ENCODE results near the gene SLC25A17.

DNA sequence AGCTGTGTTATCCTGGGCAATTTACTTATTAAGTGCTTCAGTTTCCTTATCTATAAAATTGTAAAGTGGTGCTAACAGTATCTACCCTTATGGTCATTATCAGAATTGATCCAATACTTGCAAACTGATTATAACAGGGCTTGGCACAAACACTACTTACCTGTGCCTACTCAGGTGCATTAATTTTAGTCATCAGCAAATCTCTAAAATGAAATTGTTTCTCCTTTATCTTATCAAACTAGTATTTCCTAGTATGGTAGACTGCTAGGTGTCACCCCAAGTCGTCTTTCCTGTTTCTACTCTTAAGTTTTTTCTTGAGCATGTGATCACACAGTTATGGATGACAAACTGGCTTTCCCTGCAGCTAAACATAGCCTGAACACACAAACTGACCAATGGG is 4.3 kb upstream of the SLC25A17 start:
- TF ChIP-seq, protein P1, sequence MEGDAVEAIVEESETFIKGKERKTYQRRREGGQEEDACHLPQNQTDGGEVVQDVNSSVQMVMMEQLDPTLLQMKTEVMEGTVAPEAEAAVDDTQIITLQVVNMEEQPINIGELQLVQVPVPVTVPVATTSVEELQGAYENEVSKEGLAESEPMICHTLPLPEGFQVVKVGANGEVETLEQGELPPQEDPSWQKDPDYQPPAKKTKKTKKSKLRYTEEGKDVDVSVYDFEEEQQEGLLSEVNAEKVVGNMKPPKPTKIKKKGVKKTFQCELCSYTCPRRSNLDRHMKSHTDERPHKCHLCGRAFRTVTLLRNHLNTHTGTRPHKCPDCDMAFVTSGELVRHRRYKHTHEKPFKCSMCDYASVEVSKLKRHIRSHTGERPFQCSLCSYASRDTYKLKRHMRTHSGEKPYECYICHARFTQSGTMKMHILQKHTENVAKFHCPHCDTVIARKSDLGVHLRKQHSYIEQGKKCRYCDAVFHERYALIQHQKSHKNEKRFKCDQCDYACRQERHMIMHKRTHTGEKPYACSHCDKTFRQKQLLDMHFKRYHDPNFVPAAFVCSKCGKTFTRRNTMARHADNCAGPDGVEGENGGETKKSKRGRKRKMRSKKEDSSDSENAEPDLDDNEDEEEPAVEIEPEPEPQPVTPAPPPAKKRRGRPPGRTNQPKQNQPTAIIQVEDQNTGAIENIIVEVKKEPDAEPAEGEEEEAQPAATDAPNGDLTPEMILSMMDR (IDR thresholded peaks at IDR 0.05) = no peak
- TF ChIP-seq POLR2AphosphoS5 (IDR thresholded peaks at IDR 0.05) (no peak), EP300 (IDR thresholded peaks at IDR 0.05) (no peak), POLR2A (IDR thresholded peaks at IDR 0.05; ENCODE audit: low read depth) (no peak)

Measured in esophagus muscularis mucosa (tissue), 4 donors.